HepG2 (cell line): Measurements from ENCODE around the gene NEBL. TPM values are rescaled to one million over a fixed set of nuclear protein-coding genes. Genes with fewer than 3 reads are reported as not detected.

Source experiments
- ATAC-seq: fragments of 200-7000 bp; cut with Tn5 transposase; 3 replicates; pipeline ENCODE4 v1.9.1; 2020; ENCODE audit warnings: mild to moderate bottlenecking, moderate library complexity
- BruUV-seq: library from RNA; stranded (reverse); fragments of 400-500 nt; replicated peaks from 2 replicates; lab custom pipeline; 2021; lab: Mats Ljungman, UMichigan
- CTCF ChIA-PET: fragments of 300-600 bp; formaldehyde crosslinking; extraction: SDS; loops from one replicate; lab custom pipeline; 2021; ENCODE audit warnings: low total read pairs, inconsistent platforms, low intra/inter-chr PET ratio; lab: Yijun Ruan, JAX
- POLR2A ChIA-PET: fragments of 350-600 bp; sonication (Branson Sonifier 250); formaldehyde crosslinking; loops from one replicate; lab custom pipeline; 2020; ENCODE audit warnings: antibody characterized with exemption, inconsistent platforms; lab: Yijun Ruan, JAX
- DNase-seq: peaks from one replicate; pipeline ENCODE4 v3.0.0-alpha.2; 2015; ENCODE audit warnings: low spot score
- FAIRE-seq: peaks from 3 replicates; lab custom pipeline; 2011; peaks lifted over from hg19 to GRCh38; lab: Jason Lieb, UNC
- H2AFZ ChIP-seq: one replicate; pipeline ENCODE4 v1.6.1; 2011; ENCODE audit warnings: low read length, inconsistent platforms
- H3K27ac ChIP-seq: fragments of 300-600 bp; 3 replicates; pipeline ENCODE4 v1.8.0; 2011; ENCODE audit warnings: mixed run types, mild to moderate bottlenecking, mixed read lengths, low read length, inconsistent platforms; ENCODE audit not compliant: insufficient read depth; ENCODE audit errors: extremely low read length
- H3K27me3 ChIP-seq, 2 experiments: fragments of 200-600 bp in 1 of 2; 2 replicates in 1 of 2; 3 replicates in 1 of 2; pipeline versions ENCODE4 v1.6.0 to v1.8.0; 2011; ENCODE audit warnings: low read length in 2 of 2, mild to moderate bottlenecking in 2 of 2, moderate library complexity in 2 of 2, inconsistent platforms in 1 of 2; ENCODE audit not compliant: insufficient read depth in 2 of 2, control insufficient read depth in 1 of 2
- H3K36me3 ChIP-seq, 2 experiments: fragments of 200-600 bp in 1 of 2; replicated peaks in 1 of 2; 2 replicates in 1 of 2; 3 replicates in 1 of 2; pipeline versions ENCODE4 v1.5.1 to v1.8.0; 2011; ENCODE audit warnings: low read length in 2 of 2, inconsistent platforms in 1 of 2; ENCODE audit not compliant: insufficient read depth in 2 of 2, control insufficient read depth in 1 of 2
- H3K4me1 ChIP-seq: 2 replicates; pipeline ENCODE4 v1.5.1; 2012; ENCODE audit warnings: low read length, inconsistent platforms; ENCODE audit not compliant: insufficient read depth
- H3K4me2 ChIP-seq: 2 replicates; pipeline ENCODE4 v1.6.0; 2011; ENCODE audit warnings: low read depth, low read length, inconsistent platforms
- H3K4me3 ChIP-seq, 3 experiments: fragments of 200-600 bp in 1 of 3; sonication (generic), shearing (Covaris generic) in 1 of 3; replicated peaks in 1 of 3; 2 replicates each; pipeline ENCODE4 v1.5.1; 2011 to 2016; ENCODE audit warnings: low read length in 3 of 3, inconsistent platforms in 2 of 3, low read depth in 2 of 3, mild to moderate bottlenecking in 2 of 3, control low read depth in 1 of 3, mixed read lengths in 1 of 3; ENCODE audit not compliant: insufficient read depth in 1 of 3
- H3K79me2 ChIP-seq: one replicate; pipeline ENCODE4 v1.6.1; 2011; ENCODE audit warnings: low read length, inconsistent platforms; ENCODE audit not compliant: insufficient read depth
- H3K9ac ChIP-seq: 2 replicates; pipeline ENCODE4 v1.6.0; 2011; ENCODE audit warnings: mild to moderate bottlenecking, low read depth, low read length, inconsistent platforms; ENCODE audit not compliant: insufficient read depth
- H3K9me3 ChIP-seq: 2 replicates; pipeline ENCODE4 v1.5.1; 2012; ENCODE audit warnings: mild to moderate bottlenecking, low read length
- H4K20me1 ChIP-seq: 2 replicates; pipeline ENCODE4 v1.6.0; 2011; ENCODE audit warnings: inconsistent platforms, mild to moderate bottlenecking, low read length, moderate library complexity; ENCODE audit not compliant: insufficient read depth
- HOXA5 ChIP-seq: sonication (generic); formaldehyde crosslinking; IDR thresholded peaks from 2 replicates; pipeline ENCODE4 v1.4.0; 2020; ENCODE audit warnings: missing genetic modification reagents
- MIXL1 ChIP-seq: IDR thresholded peaks from 2 replicates; pipeline ENCODE4 v1.6.1; 2016
- NFE2L2 ChIP-seq: fragments of 150-350 bp; IDR thresholded peaks from 2 replicates; pipeline ENCODE4 v1.6.1; 2014; ENCODE audit warnings: low read length
- NFKB2 ChIP-seq: sonication (generic); formaldehyde crosslinking; IDR thresholded peaks from 2 replicates; pipeline ENCODE4 v1.4.0; 2020; ENCODE audit warnings: missing genetic modification reagents, borderline replicate concordance
- NFYC ChIP-seq: IDR thresholded peaks from 2 replicates; pipeline ENCODE4 v1.6.1; 2016; ENCODE audit warnings: missing genetic modification reagents, missing compliant biosample characterization
- TSC22D2 ChIP-seq: sonication (generic); formaldehyde crosslinking; IDR thresholded peaks from 2 replicates; pipeline ENCODE4 v1.5.1; 2020; ENCODE audit warnings: missing genetic modification reagents, mild to moderate bottlenecking, borderline replicate concordance
- WGBS: methylation state at CpG from one replicate; pipeline ENCODE4 v1.1.6; 2017; ENCODE audit warnings: low lambda C conversion rate; 5-methylcytosine and 5-hydroxymethylcytosine counted together
- in situ Hi-C: cut with HindIII; loops from 2 replicates; pipeline ENCODE4 v1.10.0; 2017; ENCODE audit warnings: low pct_unique_long_range_greater_than_20kb; ENCODE audit not compliant: extremely low pct_ligation_motif_present
- intact Hi-C: fragments of 100-400 bp; cut with micrococcal nuclease; formaldehyde crosslinking; loops from one replicate; pipeline ENCODE4 v1.10.0; 2022; ENCODE audit not compliant: unreplicated experiment
- polyA plus RNA-seq, 8 experiments: library from polyadenylated mRNA; depleted of rRNA in 3 of 8; stranded (reverse) in 7 of 8; unstranded in 1 of 8; fragments of >200 nt; fragmentation: Illumina TruSeq in 4 of 8; extraction: Trizol in 4 of 8; gene quantifications; 2 replicates each; pipeline versions ENCODE4 v1.2.1 to v1.2.3, GENCODE V29; 2011 to 2016; ENCODE audit warnings: low read depth in 4 of 8, missing spikeins in 1 of 8, mixed read lengths in 1 of 8; ENCODE audit not compliant: insufficient read depth in 1 of 8
- total RNA-seq, 5 experiments: library from RNA; depleted of rRNA; stranded (reverse); fragments of >200 nt; fragmentation: Illumina TruSeq; extraction: Trizol; gene quantifications; 2 replicates each; pipeline ENCODE4 v1.2.3, GENCODE V29; 2016; ENCODE audit warnings: low read depth in 1 of 5
- TF ChIP-seq, protein P1 (sequence below): sonication (generic); formaldehyde crosslinking; IDR thresholded peaks from 2 replicates; pipeline ENCODE4 v1.5.0; 2020; ENCODE audit warnings: mild to moderate bottlenecking, missing genetic modification reagents

The NEBL gene
- total and polyA plus RNA-seq, 2 of the 13 experiments (the other 11 are each of a cell fraction or from before 2014, with no cell fraction given): not detected

GRCh38 chr10:20748551-20748950 is 148.6 kb downstream of the NEBL start:
- Histone ChIP-seq H3K4me1 (no peaks in the 10 kb centered on the region), H3K27me3 (peaks cover 0 to 3% of the 10 kb centered on the region in 2 experiments; a peak in 1 of 5 replicates), H3K9ac (no peak overlapping the region), H3K36me3 (no peaks in the 10 kb centered on the region), H3K27ac (no peak overlapping the region), H3K4me2 (no peak overlapping the region), H4K20me1 (no peaks in the 10 kb centered on the region), H3K9me3 (peaks cover 29% of the 10 kb centered on the region), H3K79me2 (no peaks in the 10 kb centered on the region), H3K4me3 (no peak overlapping the region), H2AFZ (no peak overlapping the region)
- no TSS peak for BruUV-seq
- intact Hi-C loops (no loop called here), in situ Hi-C loops (no loop called here)
- ChIA-PET CTCF (no interaction called here), POLR2A (no interaction called here)
- ATAC-seq (no peak), DNase-seq (no peak), FAIRE-seq (no peak)
- TF ChIP-seq TSC22D2 (CRISPR knock-in tag) (no peak), NFE2L2 (no peak), MIXL1 (no peak)
- WGBS: 0% methylated on average over 2 of the region's 2 CpGs

DNA sequence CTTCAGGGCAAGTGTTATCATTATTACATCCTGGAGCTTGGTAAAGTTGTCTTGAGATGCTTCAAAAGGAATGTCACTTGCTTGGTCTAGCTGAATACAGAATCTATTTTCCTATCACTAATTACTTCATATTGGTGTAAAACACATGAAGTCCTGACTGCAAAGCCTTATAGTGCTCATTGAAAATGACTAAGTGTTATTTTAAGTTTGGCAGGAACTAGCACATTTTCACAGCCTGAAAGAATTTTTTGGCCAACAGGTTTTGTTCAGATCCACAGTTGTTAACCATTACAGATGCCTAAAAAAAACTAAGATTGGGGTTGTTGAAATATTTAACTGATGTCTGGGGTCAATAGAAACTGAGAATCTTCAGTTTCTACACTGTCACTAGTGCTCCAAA is 149.3 kb downstream of the NEBL start:
- Histone ChIP-seq H3K4me2 (no peak overlapping the region), H3K4me3 (no peak overlapping the region), H4K20me1 (no peaks in the 10 kb centered on the region), H3K27ac (no peak overlapping the region), H3K79me2 (no peaks in the 10 kb centered on the region), H3K36me3 (no peaks in the 10 kb centered on the region), H3K9ac (no peak overlapping the region), H3K9me3 (peaks cover 29% of the 10 kb centered on the region), H2AFZ (no peak overlapping the region), H3K27me3 (peaks cover 0 to 3% of the 10 kb centered on the region in 2 experiments; a peak in 1 of 5 replicates), H3K4me1 (no peaks in the 10 kb centered on the region)
- ChIA-PET CTCF (no interaction called here), POLR2A (no interaction called here)
- in situ Hi-C loops: no loop called here
- ATAC-seq (no peak), FAIRE-seq (no peak), DNase-seq (no peak)
- BruUV-seq: no TSS peak
- TF ChIP-seq NFYC (CRISPR knock-in tag): no peak
- no peak for TF ChIP-seq NFKB2 (CRISPR knock-in tag)
- TF ChIP-seq, protein P1, sequence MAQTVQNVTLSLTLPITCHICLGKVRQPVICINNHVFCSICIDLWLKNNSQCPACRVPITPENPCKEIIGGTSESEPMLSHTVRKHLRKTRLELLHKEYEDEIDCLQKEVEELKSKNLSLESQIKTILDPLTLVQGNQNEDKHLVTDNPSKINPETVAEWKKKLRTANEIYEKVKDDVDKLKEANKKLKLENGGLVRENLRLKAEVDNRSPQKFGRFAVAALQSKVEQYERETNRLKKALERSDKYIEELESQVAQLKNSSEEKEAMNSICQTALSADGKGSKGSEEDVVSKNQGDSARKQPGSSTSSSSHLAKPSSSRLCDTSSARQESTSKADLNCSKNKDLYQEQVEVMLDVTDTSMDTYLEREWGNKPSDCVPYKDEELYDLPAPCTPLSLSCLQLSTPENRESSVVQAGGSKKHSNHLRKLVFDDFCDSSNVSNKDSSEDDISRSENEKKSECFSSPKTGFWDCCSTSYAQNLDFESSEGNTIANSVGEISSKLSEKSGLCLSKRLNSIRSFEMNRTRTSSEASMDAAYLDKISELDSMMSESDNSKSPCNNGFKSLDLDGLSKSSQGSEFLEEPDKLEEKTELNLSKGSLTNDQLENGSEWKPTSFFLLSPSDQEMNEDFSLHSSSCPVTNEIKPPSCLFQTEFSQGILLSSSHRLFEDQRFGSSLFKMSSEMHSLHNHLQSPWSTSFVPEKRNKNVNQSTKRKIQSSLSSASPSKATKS: no peak
- no peak for TF ChIP-seq HOXA5
- intact Hi-C loops: no loop called here
